ENCODE results near the gene STRN3.
A peak's percentile ranks its signal among the peaks of the same experiment; 100 is the strongest.
"Not testable (repeated sequence)": the region's sequence is repeated elsewhere in the genome, so short reads cannot be mapped to it uniquely, and the experiment has no call there.

STRN3 gene, protein sequence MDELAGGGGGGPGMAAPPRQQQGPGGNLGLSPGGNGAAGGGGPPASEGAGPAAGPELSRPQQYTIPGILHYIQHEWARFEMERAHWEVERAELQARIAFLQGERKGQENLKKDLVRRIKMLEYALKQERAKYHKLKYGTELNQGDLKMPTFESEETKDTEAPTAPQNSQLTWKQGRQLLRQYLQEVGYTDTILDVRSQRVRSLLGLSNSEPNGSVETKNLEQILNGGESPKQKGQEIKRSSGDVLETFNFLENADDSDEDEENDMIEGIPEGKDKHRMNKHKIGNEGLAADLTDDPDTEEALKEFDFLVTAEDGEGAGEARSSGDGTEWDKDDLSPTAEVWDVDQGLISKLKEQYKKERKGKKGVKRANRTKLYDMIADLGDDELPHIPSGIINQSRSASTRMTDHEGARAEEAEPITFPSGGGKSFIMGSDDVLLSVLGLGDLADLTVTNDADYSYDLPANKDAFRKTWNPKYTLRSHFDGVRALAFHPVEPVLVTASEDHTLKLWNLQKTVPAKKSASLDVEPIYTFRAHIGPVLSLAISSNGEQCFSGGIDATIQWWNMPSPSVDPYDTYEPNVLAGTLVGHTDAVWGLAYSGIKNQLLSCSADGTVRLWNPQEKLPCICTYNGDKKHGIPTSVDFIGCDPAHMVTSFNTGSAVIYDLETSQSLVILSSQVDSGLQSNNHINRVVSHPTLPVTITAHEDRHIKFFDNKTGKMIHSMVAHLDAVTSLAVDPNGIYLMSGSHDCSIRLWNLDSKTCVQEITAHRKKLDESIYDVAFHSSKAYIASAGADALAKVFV

DNA sequence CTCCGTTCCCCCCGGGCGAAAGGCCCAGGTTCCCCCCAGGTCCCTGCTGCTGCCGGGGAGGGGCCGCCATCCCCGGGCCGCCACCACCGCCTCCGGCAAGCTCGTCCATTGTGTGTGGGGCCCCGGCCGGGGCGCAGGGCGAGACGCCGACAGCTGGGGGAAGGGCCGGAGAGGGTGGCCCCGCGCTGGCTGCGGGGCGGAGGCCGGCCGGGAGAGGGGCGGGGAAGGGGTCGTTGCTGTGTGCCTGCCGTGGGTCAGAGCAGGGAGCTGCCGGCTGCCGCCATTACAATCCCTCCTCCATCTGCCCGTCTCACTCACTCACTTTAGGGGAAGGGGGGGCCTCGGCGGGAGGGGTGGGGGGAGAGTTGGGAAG, at the start of gene STRN3:
STRN3 (minus strand) TSS at position 303 of the 373 bp plus-strand sequence; CDS start at position 109, 194 bp downstream.
- DNase-seq (ENCODE audit: low read depth) = no peak

DNA sequence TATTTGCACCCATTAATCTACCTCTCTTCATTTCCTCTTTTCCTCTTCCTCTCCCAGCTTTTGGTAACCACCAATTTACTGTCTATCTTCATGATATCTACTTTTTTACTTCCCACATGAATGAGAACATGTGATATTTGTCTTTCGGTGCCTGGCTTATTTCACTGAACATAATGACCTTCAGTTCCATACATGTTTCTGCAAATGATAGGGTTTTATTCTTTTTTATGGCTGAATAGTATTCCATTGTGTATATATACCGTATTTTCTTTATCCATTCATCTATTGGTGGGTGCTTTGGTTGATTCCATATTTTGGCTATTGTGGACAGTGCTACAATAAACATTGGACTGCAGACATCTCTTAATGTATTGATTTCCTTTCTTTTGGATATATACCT, 49.0 kb upstream of the STRN3 start:
- DNase-seq (ENCODE audit: low read depth) = no peak

DNA sequence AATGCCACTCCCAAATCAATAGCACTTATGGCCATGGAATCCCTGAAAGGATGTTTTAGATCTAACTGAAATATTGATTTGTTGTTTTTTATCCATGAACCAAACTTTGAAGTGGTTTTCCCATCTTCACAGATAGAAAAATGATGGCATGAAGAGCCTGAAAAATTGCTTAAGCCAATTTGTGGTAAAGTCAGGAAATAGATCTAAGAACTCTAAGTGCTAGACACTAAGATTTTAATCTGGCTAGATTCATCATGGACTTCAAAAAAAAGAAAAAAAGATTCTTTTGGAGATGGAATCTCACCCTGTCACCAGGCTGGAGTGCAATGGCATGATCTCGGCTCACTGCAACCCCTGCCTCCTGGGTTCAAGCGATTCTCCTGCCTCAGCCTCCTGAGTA, 45.0 kb upstream of the STRN3 start:
- no peak for DNase-seq (ENCODE audit: low read depth)

DNA sequence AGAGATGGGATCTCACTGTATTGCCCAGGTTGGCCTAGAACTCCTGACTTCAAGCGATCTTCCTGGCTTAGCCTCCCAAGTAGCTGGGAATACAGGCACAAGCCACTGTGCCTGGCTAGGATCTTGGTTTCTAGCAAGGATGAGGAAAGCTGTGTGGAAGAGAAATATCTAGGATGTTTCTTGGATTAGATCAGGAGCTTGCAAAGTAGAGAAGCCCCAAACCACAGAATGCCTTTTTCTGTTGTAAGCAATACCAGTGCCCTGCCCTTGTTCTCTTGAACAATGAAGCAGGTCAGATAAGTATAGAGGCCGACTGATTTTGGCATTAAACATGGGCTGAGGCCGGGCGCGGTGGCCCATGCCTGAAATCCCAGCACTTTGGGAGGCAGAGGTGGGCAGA, 44.3 kb upstream of the STRN3 start:
- peak; percentile 51 for DNase-seq (ENCODE audit: low read depth)

DNA sequence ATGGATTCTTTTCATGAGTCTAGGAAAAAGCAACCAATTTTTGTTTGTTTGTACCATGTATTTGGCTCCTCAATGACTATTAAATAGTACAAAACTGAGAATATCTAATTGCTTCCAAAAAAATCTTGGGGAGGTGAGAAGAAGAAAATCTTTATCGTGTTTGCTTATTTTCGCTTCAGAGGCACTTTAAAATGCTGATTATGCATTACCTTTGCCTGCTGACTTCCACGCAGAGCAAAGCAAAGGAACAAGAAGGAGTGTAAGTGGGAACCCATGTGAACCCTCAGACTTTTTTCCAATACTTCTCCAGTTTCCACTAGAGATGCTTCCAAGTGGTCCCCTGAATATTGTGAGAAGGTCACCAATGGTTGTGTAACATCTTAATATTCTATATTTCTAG, 43.2 kb upstream of the STRN3 start:
- DNase-seq (ENCODE audit: low read depth) = no peak

DNA sequence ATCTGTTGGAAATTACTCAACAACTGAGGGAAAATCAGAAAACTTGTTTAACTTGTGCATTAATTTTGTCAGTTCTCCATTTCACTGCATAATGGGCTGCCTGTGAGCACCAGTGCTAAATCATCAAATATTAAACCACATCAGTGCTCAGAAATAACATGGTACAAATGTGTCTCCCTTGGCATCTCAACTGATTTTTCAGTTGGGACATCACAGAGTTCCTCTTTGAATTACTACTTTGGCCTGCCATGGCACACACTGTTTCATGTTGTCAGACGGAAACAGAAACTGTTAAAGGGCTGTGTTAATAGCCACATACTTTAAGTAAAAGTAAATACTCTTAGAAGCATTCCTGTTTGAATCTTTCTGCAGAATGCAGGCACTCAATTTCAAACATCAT, 42.1 kb upstream of the STRN3 start:
- DNase-seq (ENCODE audit: low read depth) = no peak

DNA sequence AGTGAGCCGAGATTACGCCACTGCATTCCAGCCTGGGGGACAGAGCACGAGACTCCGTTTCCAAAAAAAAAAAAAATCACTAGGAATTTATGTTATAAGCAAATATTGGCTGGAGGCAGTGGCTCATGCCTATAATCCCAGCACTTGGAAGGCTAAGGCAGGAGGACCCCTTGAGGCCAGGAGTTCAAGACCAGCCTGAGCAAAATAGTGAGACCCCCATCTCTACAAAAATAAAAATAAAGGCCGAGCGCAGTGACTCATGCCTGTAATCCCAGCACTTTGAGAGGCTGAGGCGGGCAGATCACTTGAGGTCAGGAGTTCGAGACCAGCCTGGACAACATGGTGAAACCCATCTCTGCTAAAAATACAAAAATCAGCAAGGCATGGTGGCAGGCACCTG, 36.7 kb upstream of the STRN3 start:
- DNase-seq (ENCODE audit: low read depth) = not testable (repeated sequence)

DNA sequence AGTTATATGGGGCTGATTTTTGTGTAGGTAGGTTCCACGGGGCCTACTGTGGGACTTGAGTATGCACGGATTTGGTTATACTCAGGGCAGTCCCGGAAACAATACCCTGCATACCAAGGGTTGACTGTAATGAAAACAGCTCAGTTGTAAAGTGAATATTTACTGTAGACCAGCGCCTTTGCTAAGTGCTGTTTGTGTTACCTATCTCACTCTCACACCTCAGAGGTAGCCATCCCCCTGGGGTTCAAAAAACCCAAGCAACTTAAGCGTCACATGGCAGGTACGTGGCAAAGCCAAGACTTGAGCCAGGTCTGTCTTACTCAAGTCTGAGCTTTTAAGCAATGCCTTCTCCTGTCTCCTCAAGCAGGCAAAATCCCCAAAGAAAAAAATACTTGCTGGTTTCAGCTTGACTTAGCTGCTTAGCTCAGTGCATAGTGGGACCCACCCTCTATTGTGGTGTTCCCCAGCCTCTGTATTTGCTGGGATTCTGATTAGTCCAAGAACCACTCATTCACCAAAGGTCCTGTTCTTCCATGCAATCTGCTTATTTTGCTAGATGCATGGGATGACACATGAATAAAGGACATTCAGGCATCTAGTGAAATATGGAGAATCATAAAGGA, 34.2 kb upstream of the STRN3 start:
- no peak for DNase-seq (ENCODE audit: low read depth)

DNA sequence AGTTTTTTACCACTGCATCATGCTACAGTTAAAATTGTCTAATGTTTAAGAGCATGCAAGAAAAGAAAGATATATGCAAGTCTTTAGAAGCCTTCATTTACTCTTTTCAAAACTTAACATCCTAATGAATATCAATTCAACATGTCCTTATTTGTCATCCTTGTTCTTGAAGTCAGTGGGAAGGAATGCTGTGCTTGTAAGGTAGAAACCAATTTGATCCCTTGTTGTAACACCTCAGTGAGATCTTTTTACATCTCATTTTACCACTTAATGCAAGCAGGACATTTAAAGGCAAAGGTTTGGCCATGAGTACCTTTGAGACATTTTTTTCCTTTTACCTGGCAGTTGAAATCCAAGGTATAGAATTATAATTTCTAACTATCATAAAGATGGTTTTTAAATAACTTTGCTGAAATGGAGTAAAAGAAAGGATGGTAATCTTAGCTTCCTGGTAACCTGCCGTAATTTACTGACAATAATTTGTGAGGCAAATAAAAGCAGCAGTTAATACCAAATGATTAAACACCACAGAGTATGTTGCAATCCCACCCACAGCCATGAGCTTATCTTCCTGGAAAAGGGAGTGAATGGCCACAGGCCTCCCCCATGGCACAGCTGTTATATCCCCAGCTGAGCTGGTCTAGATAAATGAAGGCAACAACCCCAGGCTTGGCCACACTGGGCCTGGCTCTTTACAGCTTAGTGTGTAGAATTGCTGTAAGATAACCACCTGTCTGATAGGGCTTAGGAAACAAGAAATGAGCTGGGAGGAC, 33.2 kb upstream of the STRN3 start:
- DNase-seq (ENCODE audit: low read depth) = peak; percentile 57

DNA sequence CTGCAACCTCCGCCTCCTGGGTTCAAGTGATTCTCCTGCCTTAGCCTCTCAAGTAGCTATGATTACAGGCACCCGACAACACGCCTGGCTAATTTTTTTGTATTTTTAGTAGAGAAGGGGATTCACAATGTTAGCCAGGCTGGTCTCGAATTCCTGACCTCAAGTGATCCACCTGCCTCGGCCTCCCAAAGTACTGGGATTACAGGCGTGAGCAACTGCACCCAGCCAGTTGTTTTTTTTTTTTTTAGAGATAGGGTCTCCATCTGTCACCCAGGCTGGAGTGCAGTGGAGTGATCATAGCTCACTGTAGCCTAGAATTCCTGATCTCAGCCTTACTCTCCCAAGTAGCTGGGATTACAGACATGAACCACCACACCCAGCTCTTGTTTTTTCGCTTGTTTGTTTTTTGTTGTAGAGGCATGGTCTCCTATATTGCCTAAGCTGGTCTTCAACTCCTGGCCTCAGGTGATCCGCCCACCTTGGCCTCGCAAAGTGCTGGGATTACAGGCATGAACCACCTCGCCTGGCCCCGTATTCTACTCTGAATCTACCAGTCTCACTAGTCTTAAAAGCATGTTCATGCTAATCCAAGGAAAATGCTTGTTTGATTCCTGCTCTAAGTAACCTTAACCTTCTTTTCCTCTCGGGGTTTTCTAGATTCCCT, 31.7 kb upstream of the STRN3 start:
- no peak for DNase-seq (ENCODE audit: low read depth)

DNA sequence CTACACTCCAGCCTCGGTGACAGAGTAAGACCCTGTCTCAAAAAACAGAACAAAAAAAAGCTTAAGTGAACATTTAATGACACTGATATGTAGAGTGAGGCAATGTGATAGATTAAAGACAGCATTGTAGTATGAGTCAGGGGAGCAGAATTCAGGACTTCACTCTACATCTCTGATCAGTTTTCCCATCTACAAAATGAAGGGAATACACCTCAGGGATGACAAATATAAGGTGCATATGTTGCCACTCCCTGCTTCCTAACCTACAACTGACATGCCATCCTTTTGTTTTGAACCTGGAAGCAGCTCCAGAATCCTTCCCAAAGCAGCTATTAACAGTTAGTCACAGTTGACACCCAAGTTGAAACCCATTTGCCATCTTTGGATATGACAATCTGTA, 30.9 kb upstream of the STRN3 start:
- DNase-seq (ENCODE audit: low read depth) = no peak

DNA sequence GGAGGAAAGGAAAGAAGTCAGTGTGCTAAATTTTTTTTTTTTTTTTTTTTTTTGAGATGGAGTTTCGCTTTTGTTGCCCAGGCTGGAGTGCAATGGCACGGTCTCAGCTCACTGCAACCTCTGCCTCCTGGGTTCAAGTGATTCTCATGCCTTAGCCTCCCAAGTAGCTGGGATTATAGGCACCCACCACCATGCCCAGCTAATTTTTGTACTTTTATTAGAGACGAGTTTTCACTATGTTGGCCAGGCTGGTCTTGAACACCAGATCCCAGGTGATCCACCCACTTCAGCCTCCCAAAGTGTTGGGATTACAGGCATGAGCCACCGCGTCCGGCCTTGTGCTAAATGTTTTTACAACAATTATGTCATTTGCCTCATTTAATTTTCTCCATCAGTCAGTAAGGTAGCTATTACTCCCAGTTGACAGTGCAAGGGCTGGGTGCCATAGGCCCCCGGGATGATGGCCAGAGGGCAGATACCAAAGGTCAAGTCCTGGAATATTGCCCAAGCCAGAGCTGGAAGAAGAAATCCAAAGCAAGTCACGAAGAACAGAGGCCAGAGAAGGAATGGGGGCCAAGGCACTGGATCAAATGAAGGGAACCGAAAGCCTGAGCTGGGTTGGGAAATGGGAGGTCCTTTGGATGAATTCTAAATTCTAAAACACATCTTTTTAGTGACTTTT, 26.9 kb upstream of the STRN3 start:
- DNase-seq (ENCODE audit: low read depth) = peak; percentile 23

DNA sequence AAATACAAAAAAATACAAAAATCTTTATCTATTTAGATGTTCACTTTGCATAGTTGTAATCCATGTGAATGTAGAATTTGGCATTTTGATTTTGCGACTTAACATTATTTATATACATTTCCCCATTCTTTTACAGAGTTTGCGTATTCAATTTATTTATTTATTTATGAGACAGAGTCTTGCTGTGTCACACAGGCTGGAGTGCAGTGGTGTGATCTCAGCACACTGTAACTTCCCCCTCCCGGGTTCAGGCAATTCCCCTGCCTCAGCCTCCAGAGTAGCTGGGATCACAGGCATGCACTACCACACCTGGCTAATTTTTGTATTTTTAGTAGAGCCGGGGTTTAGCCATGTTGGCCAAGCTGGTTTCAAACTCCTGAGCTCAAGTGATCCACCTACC, 25.3 kb upstream of the STRN3 start:
- no peak for DNase-seq (ENCODE audit: low read depth)

DNA sequence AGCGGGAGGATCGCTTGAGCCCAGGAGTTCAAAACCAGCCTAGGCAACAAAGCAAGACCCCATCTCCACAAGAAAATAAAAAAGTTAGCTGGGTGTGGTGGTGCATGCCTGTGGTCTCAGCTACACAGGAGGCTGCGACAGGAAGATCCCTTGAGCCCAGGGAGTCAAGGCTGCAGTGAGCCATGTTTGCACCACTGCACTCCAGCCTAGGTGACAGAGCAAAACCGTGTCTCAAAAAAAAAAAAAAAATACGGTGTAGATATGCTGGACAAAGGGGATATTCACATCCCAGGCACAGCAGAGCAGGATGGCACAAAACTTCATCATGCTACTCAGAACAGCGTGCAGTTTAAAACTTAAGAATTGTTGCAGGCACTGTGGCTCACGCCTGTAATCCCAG, 24.8 kb upstream of the STRN3 start:
- no peak for DNase-seq (ENCODE audit: low read depth)

DNA sequence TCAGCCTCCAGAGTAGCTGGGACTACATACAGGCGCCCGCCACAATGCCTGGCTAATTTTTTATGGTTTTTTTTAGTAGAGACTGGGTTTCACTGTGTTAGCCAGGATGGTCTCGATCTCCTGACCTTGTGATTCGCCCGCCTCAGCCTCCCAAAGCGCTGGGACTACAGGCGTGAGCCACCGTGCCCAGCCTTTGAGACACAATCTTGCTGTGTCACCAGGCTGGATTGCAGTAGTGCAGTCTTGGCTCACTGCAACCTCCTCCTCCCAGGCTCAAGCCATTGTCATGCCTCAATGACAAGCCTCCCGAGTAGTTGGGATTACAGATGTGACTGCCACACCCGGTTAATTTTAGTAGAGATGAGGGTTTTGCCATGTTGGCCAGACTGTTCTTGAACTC, 21.3 kb upstream of the STRN3 start:
- no peak for DNase-seq (ENCODE audit: low read depth)

DNA sequence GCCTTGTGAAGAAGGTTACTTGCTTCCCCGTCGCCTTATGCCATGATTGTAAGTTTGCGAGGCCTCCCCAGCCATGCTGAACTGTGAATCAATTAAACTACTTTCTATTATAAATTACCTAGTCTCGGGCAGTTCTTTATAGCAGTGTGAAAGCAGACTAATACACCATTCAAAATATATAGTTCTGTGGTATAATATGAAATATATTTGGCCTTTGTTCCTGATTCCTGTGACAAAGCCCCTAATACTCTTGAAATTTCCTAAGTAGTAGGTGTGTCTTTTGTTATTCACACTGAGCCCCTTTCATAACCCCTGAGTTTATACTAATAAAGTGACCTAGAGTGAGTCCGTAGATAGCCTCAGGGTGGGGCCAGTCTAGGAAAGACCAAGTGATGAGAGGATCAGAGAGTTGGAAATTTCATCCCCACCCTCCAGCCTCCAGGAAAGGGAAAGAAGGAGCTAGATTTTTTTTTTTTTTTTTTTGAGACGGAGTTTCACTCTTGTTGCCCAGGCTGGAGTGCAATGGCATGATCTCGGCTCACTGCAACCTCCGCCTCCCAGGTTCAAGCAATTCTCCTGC, 19.4 kb upstream of the STRN3 start:
- no peak for DNase-seq (ENCODE audit: low read depth)

DNA sequence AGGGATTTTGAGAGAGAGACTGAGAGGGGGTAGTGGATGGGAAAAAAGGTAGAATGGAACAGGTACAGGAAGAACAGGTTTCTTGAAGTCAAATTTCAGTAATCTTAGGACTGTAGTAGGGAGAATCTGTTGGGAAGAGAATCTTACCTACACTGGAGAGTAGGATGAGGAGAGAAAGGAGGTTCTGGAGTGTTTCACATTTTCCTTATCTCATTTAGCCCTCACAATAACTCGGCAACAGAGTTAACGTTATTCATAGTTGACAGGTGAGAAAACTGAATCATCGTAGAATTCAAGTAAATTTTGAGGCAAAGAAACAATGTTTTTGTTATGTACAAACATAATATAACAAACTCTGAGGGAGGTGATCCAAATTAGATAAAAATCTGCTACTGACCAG, 17.2 kb upstream of the STRN3 start:
- DNase-seq (ENCODE audit: low read depth) = no peak

DNA sequence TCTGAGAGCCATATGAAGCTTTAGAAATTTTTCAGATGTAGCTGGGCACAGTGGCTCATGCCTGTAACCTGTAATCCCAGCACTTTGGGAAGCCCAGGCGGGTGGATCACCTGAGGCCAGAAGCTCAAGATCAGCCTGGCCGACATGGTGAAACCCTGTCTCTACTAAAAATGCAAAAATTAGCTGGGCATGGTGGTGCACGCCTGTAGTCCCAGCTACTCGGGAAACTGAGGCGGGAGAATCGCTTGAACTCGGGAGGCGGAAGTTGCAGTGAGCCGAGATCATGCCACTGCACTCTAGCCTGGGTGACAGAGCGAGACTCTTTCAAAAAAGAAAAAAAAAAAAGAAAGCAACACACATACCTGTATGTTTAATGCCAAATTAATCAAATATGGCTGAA, 16.7 kb upstream of the STRN3 start:
- DNase-seq (ENCODE audit: low read depth) = not testable (repeated sequence)

DNA sequence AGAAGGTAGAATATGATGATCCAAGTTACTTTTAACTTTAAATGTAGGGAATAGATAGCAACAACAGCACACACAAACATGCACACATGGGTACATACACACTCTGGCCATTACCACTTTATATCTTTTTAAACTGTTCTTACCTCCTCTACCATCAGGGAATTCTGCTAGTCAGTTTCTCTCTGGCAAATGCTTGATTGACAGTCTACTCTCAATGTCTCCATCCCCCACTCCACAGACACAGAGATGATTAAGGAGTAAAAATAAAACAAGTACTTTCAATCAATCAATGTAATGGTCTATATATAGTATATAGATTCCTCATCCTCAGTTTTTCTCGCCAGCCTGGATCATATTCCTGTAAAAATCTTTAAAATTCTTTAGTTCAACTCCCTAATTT, 16.1 kb upstream of the STRN3 start:
- DNase-seq (ENCODE audit: low read depth) = no peak

DNA sequence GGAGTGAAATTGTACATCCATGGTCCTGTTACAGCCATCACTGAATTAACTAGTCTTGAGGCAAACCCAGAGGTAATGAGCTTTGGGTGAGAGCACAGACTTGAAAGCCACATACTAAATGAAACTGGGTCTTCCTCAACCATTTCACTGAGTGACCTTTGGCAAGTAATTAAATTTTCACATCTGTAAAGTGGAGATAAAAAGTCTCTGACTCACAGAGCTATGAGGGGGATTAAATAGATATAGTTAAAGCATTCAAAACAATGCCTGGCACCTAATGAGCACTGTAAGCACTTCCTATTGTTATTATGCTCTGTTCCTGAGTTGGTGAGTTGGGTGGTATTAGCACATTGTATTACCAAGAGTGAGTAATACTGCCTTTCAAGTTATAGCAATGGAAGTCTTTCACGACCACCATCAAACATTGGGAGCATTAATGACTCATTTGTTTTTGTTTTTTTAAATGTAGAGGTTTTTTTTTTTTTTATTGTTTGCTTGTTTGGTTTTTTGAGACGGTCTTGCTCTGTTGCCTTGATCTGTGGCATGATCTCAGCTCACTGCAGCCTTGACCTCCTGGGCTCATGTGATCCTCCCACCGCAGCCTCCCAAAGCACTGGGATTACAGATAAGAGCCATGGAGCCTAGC, 12.5 kb upstream of the STRN3 start:
- no peak for DNase-seq (ENCODE audit: low read depth)

All from stromal cell of bone marrow (primary cell).